ENCODE results near the gene MC2R. TPM values are rescaled to one million over a fixed set of nuclear protein-coding genes. Genes with fewer than 3 reads are reported as not detected.

MC2R gene
- total and polyA plus RNA-seq, 2 of the 8 experiments (the other 6 are each of a cell fraction or from before 2014, with no cell fraction given) = not detected

GRCh38 chr18:13940326-13940725 is 25.0 kb upstream of the MC2R start (continued):
- TF ChIP-seq, protein P1, sequence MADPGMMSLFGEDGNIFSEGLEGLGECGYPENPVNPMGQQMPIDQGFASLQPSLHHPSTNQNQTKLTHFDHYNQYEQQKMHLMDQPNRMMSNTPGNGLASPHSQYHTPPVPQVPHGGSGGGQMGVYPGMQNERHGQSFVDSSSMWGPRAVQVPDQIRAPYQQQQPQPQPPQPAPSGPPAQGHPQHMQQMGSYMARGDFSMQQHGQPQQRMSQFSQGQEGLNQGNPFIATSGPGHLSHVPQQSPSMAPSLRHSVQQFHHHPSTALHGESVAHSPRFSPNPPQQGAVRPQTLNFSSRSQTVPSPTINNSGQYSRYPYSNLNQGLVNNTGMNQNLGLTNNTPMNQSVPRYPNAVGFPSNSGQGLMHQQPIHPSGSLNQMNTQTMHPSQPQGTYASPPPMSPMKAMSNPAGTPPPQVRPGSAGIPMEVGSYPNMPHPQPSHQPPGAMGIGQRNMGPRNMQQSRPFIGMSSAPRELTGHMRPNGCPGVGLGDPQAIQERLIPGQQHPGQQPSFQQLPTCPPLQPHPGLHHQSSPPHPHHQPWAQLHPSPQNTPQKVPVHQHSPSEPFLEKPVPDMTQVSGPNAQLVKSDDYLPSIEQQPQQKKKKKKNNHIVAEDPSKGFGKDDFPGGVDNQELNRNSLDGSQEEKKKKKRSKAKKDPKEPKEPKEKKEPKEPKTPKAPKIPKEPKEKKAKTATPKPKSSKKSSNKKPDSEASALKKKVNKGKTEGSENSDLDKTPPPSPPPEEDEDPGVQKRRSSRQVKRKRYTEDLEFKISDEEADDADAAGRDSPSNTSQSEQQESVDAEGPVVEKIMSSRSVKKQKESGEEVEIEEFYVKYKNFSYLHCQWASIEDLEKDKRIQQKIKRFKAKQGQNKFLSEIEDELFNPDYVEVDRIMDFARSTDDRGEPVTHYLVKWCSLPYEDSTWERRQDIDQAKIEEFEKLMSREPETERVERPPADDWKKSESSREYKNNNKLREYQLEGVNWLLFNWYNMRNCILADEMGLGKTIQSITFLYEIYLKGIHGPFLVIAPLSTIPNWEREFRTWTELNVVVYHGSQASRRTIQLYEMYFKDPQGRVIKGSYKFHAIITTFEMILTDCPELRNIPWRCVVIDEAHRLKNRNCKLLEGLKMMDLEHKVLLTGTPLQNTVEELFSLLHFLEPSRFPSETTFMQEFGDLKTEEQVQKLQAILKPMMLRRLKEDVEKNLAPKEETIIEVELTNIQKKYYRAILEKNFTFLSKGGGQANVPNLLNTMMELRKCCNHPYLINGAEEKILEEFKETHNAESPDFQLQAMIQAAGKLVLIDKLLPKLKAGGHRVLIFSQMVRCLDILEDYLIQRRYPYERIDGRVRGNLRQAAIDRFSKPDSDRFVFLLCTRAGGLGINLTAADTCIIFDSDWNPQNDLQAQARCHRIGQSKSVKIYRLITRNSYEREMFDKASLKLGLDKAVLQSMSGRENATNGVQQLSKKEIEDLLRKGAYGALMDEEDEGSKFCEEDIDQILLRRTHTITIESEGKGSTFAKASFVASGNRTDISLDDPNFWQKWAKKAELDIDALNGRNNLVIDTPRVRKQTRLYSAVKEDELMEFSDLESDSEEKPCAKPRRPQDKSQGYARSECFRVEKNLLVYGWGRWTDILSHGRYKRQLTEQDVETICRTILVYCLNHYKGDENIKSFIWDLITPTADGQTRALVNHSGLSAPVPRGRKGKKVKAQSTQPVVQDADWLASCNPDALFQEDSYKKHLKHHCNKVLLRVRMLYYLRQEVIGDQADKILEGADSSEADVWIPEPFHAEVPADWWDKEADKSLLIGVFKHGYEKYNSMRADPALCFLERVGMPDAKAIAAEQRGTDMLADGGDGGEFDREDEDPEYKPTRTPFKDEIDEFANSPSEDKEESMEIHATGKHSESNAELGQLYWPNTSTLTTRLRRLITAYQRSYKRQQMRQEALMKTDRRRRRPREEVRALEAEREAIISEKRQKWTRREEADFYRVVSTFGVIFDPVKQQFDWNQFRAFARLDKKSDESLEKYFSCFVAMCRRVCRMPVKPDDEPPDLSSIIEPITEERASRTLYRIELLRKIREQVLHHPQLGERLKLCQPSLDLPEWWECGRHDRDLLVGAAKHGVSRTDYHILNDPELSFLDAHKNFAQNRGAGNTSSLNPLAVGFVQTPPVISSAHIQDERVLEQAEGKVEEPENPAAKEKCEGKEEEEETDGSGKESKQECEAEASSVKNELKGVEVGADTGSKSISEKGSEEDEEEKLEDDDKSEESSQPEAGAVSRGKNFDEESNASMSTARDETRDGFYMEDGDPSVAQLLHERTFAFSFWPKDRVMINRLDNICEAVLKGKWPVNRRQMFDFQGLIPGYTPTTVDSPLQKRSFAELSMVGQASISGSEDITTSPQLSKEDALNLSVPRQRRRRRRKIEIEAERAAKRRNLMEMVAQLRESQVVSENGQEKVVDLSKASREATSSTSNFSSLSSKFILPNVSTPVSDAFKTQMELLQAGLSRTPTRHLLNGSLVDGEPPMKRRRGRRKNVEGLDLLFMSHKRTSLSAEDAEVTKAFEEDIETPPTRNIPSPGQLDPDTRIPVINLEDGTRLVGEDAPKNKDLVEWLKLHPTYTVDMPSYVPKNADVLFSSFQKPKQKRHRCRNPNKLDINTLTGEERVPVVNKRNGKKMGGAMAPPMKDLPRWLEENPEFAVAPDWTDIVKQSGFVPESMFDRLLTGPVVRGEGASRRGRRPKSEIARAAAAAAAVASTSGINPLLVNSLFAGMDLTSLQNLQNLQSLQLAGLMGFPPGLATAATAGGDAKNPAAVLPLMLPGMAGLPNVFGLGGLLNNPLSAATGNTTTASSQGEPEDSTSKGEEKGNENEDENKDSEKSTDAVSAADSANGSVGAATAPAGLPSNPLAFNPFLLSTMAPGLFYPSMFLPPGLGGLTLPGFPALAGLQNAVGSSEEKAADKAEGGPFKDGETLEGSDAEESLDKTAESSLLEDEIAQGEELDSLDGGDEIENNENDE (IDR thresholded peaks at IDR 0.05; ENCODE audit: insufficient replicate concordance, low read length) = no peak
- TF ChIP-seq TCF12 (IDR thresholded peaks at IDR 0.05; ENCODE audit: low read depth, low read length) = no peak
